RWPE2 (cell line): ENCODE results near the gene ZMIZ1.

Source experiments
- ATAC-seq: fragments of 200-7000 bp; cut with Tn5 transposase; 3 replicates; pipeline ENCODE4 v1.9.1; 2021; ENCODE audit warnings: low read depth
- DNase-seq: peaks from one replicate; pipeline ENCODE4 v3.0.0-alpha.2; 2020; ENCODE audit warnings: low spot score
- H3K27ac ChIP-seq: fragments of 450-650 bp; 2 replicates; pipeline ENCODE4 v1.5.1; 2017; ENCODE audit warnings: mild to moderate bottlenecking; ENCODE audit not compliant: poor library complexity, severe bottlenecking
- H3K27me3 ChIP-seq: fragments of 250-450 bp; sonication (Bioruptor Pico); 2 replicates; pipeline ENCODE4 v1.5.1; 2021; ENCODE audit warnings: mild to moderate bottlenecking, moderate library complexity; ENCODE audit not compliant: insufficient read depth, poor library complexity, severe bottlenecking
- H3K36me3 ChIP-seq: fragments of 250-450 bp; sonication (Bioruptor Pico); 2 replicates; pipeline ENCODE4 v1.5.1; 2020; ENCODE audit warnings: low read depth, mild to moderate bottlenecking, moderate library complexity
- H3K4me1 ChIP-seq: fragments of 250-450 bp; sonication (Bioruptor Pico); 2 replicates; pipeline ENCODE4 v1.5.1; 2021; ENCODE audit warnings: mild to moderate bottlenecking, moderate library complexity; ENCODE audit not compliant: insufficient read depth, poor library complexity, severe bottlenecking
- H3K4me3 ChIP-seq: fragments of 250-450 bp; sonication (Bioruptor Pico); 2 replicates; pipeline ENCODE4 v1.5.1; 2021; ENCODE audit warnings: mild to moderate bottlenecking, moderate library complexity; ENCODE audit not compliant: severe bottlenecking
- H3K9me3 ChIP-seq: fragments of 250-450 bp; sonication (Bioruptor Pico); 2 replicates; pipeline ENCODE4 v1.5.1; 2021; ENCODE audit warnings: mild to moderate bottlenecking, moderate library complexity; ENCODE audit not compliant: severe bottlenecking
- TF ChIP-seq, protein P1 (sequence below): fragments of 450-650 bp; IDR thresholded peaks from one replicate; pipeline ENCODE4 v1.5.1; 2017; ENCODE audit warnings: mild to moderate bottlenecking, moderate library complexity; ENCODE audit not compliant: poor library complexity, severe bottlenecking

ZMIZ1 gene

DNA sequence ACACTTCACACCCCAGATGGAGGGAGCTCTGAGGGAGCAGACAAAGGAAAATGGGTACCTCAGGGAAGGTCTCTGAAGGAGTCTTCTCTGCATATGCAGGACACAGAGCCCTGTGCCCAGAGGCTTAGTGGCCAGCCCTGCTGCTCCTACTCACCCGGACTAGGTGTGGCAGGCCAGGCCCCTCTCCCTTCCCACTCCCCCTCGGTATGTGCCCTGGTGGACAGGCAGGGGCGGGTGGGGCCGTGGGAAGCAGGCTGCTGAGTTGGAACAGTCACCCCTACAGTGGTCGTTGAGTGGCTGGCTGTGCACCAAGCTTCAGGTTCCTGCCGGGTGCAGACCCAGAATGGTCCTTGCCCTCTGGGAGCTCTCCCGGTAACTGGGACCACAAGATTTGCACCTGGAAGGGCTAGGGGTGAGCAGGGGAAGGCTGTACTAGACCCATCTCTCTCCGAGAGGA is 68.6 kb downstream of the ZMIZ1 start:
- H3K27ac ChIP-seq = no peak overlapping the region
- DNase-seq (no peak), ATAC-seq (peak; percentile 26)
- peaks cover 7% of the 10 kb centered on the region for H3K4me1 ChIP-seq
- no peaks in the 10 kb centered on the region for H3K27me3 ChIP-seq
- H3K4me3 ChIP-seq = no peak overlapping the region
- H3K9me3 ChIP-seq = no peaks in the 10 kb centered on the region
- peaks cover 8% of the 10 kb centered on the region; the same call in 1 of the 2 replicates for H3K36me3 ChIP-seq
- TF ChIP-seq, protein P1, sequence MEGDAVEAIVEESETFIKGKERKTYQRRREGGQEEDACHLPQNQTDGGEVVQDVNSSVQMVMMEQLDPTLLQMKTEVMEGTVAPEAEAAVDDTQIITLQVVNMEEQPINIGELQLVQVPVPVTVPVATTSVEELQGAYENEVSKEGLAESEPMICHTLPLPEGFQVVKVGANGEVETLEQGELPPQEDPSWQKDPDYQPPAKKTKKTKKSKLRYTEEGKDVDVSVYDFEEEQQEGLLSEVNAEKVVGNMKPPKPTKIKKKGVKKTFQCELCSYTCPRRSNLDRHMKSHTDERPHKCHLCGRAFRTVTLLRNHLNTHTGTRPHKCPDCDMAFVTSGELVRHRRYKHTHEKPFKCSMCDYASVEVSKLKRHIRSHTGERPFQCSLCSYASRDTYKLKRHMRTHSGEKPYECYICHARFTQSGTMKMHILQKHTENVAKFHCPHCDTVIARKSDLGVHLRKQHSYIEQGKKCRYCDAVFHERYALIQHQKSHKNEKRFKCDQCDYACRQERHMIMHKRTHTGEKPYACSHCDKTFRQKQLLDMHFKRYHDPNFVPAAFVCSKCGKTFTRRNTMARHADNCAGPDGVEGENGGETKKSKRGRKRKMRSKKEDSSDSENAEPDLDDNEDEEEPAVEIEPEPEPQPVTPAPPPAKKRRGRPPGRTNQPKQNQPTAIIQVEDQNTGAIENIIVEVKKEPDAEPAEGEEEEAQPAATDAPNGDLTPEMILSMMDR = no peak

DNA sequence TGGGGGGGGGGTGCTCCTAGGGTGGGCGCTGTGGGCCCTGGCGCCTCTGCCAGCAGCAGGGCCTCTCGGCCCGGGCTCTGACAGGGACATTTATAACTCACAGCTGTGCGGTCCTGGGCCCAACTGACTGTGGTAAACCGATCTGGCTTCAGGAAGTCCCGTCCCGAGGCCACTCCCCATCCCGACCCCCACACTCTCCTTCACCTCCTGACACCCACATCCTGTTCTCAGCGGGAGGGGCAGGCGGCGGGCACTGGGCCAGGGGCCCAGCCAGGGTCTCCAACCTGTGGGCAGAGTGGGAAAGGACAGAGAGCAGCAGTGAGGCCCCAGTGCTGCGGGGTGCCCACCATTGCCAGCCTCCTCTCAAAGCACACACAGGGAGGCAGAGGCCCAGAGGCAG is 69.1 kb downstream of the ZMIZ1 start:
- ATAC-seq (no peak), DNase-seq (no peak)
- H3K27me3 ChIP-seq = no peaks in the 10 kb centered on the region
- peaks cover 7% of the 10 kb centered on the region for H3K4me1 ChIP-seq
- H3K36me3 ChIP-seq = peaks cover 8% of the 10 kb centered on the region; the same call in 1 of the 2 replicates
- no peaks in the 10 kb centered on the region for H3K9me3 ChIP-seq
- no peak overlapping the region for H3K4me3 ChIP-seq
- TF ChIP-seq, protein P1 = no peak
- H3K27ac ChIP-seq = no peak overlapping the region

- peaks cover 8% of the 10 kb centered on the region; the same call in 1 of the 2 replicates for H3K36me3 ChIP-seq
- no peak overlapping the region for H3K4me3 ChIP-seq
- TF ChIP-seq, protein P1 = no peak
- H3K27ac ChIP-seq = no peak overlapping the region
- H3K4me1 ChIP-seq = peaks cover 7% of the 10 kb centered on the region
- H3K9me3 ChIP-seq = no peaks in the 10 kb centered on the region
- H3K27me3 ChIP-seq = no peaks in the 10 kb centered on the region
- no peak for DNase-seq
- no peak for ATAC-seq
Observed at GRCh38 chr10:79138449-79139123, 69.8 kb downstream of the ZMIZ1 start.

GRCh38 chr10:79139124-79139835 is 70.5 kb downstream of the ZMIZ1 start:
- Histone ChIP-seq H3K27ac (no peak overlapping the region), H3K36me3 (peaks cover 8% of the 10 kb centered on the region; the same call in 1 of the 2 replicates), H3K4me1 (peaks cover 7% of the 10 kb centered on the region), H3K9me3 (no peaks in the 10 kb centered on the region), H3K27me3 (no peaks in the 10 kb centered on the region), H3K4me3 (no peak overlapping the region)
- ATAC-seq (no peak), DNase-seq (no peak)
- TF ChIP-seq, protein P1 = no peak
